GM19328 (cell line): ENCODE results near the gene COG7.
A peak's percentile ranks its signal among the peaks of the same experiment; 100 is the strongest.
"Not testable (repeated sequence)": the region's sequence is repeated elsewhere in the genome, so short reads cannot be mapped to it uniquely, and the experiment has no call there.

Source experiments
- ATAC-seq: cut with Tn5 transposase; IDR thresholded peaks from one replicate; pipeline ENCODE4 v1.9.1; 2021; ENCODE audit warnings: mild to moderate bottlenecking, moderate library complexity; ENCODE audit not compliant: unreplicated experiment

Gene COG7

GRCh38 chr16:23452572-23453337 lies at the start of gene COG7:
COG7 (minus strand) TSS chr16:23453189; CDS start chr16:23452994, 195 bp downstream.
- peak; percentile 77 for ATAC-seq

GRCh38 chr16:23502466-23502865 lies 49.5 kb upstream of the COG7 start:
- no peak for ATAC-seq

- ATAC-seq = no peak
Observed at GRCh38 chr16:23501291-23501690, 48.3 kb upstream of the COG7 start.

- ATAC-seq = no peak
Observed at GRCh38 chr16:23500862-23501225, 47.9 kb upstream of the COG7 start.

GRCh38 chr16:23500212-23500861 lies 47.3 kb upstream of the COG7 start:
- no peak for ATAC-seq

- no peak for ATAC-seq
Observed at GRCh38 chr16:23499801-23500200, 46.8 kb upstream of the COG7 start.

GRCh38 chr16:23498863-23499262 lies 45.9 kb upstream of the COG7 start:
- no peak for ATAC-seq

GRCh38 chr16:23497543-23497868 lies 44.5 kb upstream of the COG7 start:
- no peak for ATAC-seq

- no peak for ATAC-seq
Observed at GRCh38 chr16:23496821-23497542, 44.0 kb upstream of the COG7 start.

- no peak for ATAC-seq
Observed at GRCh38 chr16:23495671-23496070, 42.7 kb upstream of the COG7 start.

- ATAC-seq = no peak
Observed at GRCh38 chr16:23494188-23494587, 41.2 kb upstream of the COG7 start.

GRCh38 chr16:23491490-23492391 lies 38.8 kb upstream of the COG7 start:
- ATAC-seq = no peak

GRCh38 chr16:23486480-23486879 lies 33.5 kb upstream of the COG7 start:
- ATAC-seq = no peak

GRCh38 chr16:23485841-23486240 lies 32.9 kb upstream of the COG7 start:
- no peak for ATAC-seq

GRCh38 chr16:23485257-23485614 lies 32.2 kb upstream of the COG7 start:
- no peak for ATAC-seq

- ATAC-seq = no peak
Observed at GRCh38 chr16:23484510-23485256, 31.7 kb upstream of the COG7 start.

GRCh38 chr16:23483492-23483891 lies 30.5 kb upstream of the COG7 start:
- not testable (repeated sequence) for ATAC-seq

GRCh38 chr16:23482778-23483177 lies 29.8 kb upstream of the COG7 start:
- ATAC-seq = no peak

- ATAC-seq = no peak
Observed at GRCh38 chr16:23480257-23480656, 27.3 kb upstream of the COG7 start.

GRCh38 chr16:23479138-23479537 lies 26.1 kb upstream of the COG7 start:
- ATAC-seq = no peak
